ENCODE measurements around the gene MAPK9.

DNA sequence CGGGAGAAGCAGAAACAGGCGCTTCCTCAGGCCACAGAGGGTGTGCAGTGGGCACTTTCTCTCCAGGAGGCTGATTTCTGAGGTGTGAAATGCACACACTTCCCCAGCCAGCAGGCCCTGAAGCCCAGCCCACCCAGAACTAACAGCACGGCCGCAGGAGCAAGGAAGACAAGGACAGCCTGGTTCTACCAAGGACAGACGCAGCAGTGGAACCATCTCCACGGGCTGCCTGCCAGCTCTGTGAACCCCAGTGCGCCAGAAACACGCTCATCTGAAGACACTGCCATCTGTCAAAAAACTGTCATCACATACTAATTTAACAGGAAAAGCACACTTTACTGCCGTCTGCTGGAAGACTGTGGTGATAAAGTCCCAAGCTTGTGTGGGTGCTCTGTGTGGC is 40.7 kb downstream of the MAPK9 start:
- TF ChIP-seq POLR2A (IDR thresholded peaks at IDR 0.05; ENCODE audit: borderline replicate concordance, extremely low read depth, insufficient read depth, insufficient read length) (no peak), SRF (IDR thresholded peaks at IDR 0.05; ENCODE audit: low read depth) (no peak), SP1 (IDR thresholded peaks at IDR 0.05; ENCODE audit: low read depth) (no peak), CTCF (IDR thresholded peaks at IDR 0.05 in 2 of 3, conservative IDR thresholded peaks at IDR 0.05 in 1 of 3; ENCODE audit: borderline replicate concordance in 1 of 3, insufficient read depth in 1 of 3, low read depth in 2 of 3, low read length in 2 of 3) (no peak)
- TF ChIP-seq, protein P1, sequence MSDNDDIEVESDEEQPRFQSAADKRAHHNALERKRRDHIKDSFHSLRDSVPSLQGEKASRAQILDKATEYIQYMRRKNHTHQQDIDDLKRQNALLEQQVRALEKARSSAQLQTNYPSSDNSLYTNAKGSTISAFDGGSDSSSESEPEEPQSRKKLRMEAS (IDR thresholded peaks at IDR 0.05), result no peak

Data from HCT116 (cell line).